HFF-Myc (cell line): ENCODE data around the gene TTC29.
A peak's percentile ranks its signal among the peaks of the same experiment; 100 is the strongest.

Experiments
- DNase-seq: peaks from one replicate; pipeline ENCODE4 v3.0.0-alpha.2; 2011; ENCODE audit warnings: low read depth; ENCODE audit errors: extremely low read depth
- H3K4me3 ChIP-seq: replicated peaks from 2 replicates; pipeline ENCODE4 v1.5.1; 2011; ENCODE audit warnings: low read depth, mild to moderate bottlenecking, control low read depth, low read length
- TF ChIP-seq, protein P1 (sequence below): IDR thresholded peaks from 2 replicates; pipeline ENCODE4 v1.5.1; 2012; ENCODE audit warnings: mild to moderate bottlenecking, low read depth, low read length, control low read depth; ENCODE audit errors: missing control alignments

The TTC29 gene

GRCh38 chr4:146943691-146944375 lies 1.8 kb downstream of the TTC29 start:
- DNase-seq, result no peak
- no peak overlapping the region for H3K4me3 ChIP-seq
- TF ChIP-seq, protein P1, sequence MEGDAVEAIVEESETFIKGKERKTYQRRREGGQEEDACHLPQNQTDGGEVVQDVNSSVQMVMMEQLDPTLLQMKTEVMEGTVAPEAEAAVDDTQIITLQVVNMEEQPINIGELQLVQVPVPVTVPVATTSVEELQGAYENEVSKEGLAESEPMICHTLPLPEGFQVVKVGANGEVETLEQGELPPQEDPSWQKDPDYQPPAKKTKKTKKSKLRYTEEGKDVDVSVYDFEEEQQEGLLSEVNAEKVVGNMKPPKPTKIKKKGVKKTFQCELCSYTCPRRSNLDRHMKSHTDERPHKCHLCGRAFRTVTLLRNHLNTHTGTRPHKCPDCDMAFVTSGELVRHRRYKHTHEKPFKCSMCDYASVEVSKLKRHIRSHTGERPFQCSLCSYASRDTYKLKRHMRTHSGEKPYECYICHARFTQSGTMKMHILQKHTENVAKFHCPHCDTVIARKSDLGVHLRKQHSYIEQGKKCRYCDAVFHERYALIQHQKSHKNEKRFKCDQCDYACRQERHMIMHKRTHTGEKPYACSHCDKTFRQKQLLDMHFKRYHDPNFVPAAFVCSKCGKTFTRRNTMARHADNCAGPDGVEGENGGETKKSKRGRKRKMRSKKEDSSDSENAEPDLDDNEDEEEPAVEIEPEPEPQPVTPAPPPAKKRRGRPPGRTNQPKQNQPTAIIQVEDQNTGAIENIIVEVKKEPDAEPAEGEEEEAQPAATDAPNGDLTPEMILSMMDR, result no peak

- no peak for DNase-seq
- no peak overlapping the region for H3K4me3 ChIP-seq
- TF ChIP-seq, protein P1, result no peak
Measured at GRCh38 chr4:146932116-146932515, 13.5 kb downstream of the TTC29 start.

GRCh38 chr4:146930673-146931072 lies 15.0 kb downstream of the TTC29 start:
- H3K4me3 ChIP-seq, result no peak overlapping the region
- no peak for DNase-seq
- TF ChIP-seq, protein P1, result no peak

- no peak overlapping the region for H3K4me3 ChIP-seq
- DNase-seq, result no peak
- TF ChIP-seq, protein P1, result no peak
Measured at GRCh38 chr4:146927695-146928094, 18.0 kb downstream of the TTC29 start.

DNA sequence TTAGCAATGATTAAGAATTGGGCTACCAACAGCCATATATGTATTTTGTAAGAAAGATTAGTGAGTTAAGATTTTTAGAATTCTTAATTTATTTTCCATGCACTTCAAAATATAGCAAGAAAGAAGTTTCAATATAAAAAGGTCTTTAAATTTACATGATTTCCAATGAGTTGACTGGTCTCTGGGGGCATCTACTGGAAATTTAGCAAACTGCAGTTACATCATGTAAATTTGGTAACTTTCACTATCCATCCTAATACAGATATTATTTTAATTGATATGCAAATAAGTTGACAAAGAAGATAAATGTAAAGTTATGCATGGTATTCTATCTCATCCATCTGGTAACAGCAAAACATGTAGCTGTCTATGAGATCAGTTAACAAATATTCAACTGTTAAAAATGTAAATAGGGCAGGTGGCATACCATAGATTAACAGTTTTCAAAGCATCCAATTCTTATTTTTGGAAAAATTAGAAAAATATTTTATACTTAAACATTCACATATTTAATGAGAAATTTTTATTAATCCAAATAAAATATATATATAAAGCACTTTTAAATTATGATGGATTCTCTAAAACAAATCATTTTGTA lies 29.1 kb downstream of the TTC29 start:
- no peak for DNase-seq
- no peak overlapping the region for H3K4me3 ChIP-seq
- TF ChIP-seq, protein P1, result peak; percentile 54

- DNase-seq, result no peak
- H3K4me3 ChIP-seq, result no peak overlapping the region
- TF ChIP-seq, protein P1, result no peak
Measured at GRCh38 chr4:146915132-146915531, 30.5 kb downstream of the TTC29 start.
